H54 (cell line): ENCODE measurements around the gene SORCS2.

Experiments used
- DNase-seq: peaks from one replicate; pipeline ENCODE4 v3.0.0; 2011; ENCODE audit warnings: low spot score, mixed read lengths; ENCODE audit not compliant: insufficient read length
- FAIRE-seq: peaks from 3 replicates; lab custom pipeline; 2011; peaks lifted over from hg19 to GRCh38; lab: Jason Lieb, UNC
- POLR2A ChIP-seq: IDR thresholded peaks from 2 replicates; pipeline ENCODE4 v1.6.1; 2011; ENCODE audit warnings: low read depth, mild to moderate bottlenecking, low read length

The SORCS2 gene

DNA sequence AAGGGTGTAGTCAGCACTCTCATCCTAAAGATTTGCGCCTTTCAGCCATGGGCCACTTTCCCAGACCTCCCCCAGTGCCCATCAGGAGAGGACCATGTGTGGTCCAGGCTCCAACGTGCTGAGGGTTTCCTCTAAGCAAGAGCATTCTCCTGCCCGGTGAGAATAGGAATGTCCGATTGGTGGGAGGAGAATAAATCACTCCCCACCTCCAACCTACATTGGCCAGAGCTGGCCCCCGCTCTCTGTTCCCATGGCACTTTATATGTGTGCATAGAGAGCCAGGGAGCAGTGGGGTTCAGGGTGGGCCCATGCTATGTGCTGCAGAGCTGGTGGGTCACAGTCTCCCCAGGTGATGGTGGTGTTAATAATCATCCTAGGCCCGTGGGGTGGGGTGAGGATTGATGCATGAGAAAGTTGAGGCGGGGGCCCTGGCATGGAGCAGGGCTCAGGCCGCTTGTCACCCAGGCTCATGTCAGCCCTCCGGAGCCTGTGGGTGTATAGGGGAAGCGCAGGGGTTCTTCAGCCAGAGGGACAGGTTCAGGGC lies 6.8 kb upstream of the SORCS2 start:
- no peak for FAIRE-seq
- no peak for TF ChIP-seq POLR2A

DNA sequence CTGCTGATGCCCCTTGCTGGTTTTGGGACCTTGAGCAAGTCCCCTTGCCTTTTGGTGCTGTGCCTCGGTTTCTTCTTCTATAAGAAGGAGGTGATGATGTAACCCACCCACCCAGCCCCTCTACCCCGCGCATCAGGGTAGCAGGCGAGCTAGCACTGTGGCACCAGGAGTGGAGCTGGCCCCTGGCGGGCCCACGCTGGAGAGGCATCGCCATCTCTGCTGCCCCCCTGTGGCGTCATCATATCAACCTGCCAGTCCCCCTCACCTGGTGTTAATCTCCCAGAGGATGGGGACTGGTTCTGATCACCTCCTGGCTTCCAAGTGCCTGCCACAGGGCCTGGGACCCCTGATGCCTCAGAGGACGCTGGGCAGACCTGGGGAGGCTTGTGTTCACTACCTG lies 6.3 kb upstream of the SORCS2 start:
- DNase-seq = no peak
- no peak for FAIRE-seq
- TF ChIP-seq POLR2A = no peak

More for the DNA sequence above, 6.8 kb upstream of the SORCS2 start:
- no peak for DNase-seq

DNA sequence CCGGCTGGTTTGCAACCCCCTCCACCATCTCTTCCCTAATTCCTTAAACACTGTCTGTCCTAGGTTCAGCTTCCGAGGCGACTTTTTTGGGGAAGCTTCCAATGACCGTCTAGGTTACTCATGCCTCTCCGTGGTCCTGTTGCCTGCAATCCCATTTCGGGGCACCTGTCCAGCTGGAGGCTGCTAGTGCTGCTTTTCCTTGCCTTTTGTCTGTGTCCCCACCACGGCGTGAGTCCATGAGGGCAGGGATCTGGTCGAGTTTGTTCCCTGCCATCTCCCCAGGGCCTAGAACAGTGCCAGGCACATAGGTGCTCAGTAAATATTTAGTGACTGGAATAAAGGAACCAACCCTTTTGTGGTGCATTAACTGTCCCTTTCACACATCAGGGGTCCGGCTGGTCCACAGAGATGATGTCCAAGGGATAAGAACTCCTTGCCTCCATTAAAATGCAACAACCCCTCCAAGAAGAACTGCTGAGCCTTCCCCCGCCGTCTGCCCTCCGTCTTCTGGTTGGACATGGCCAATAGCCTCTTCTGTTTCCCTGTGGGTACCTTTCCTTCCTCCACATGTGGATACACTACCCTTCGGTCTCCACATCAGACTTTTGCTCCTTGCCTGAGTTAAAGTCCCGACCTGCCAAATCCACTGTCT lies 5.7 kb upstream of the SORCS2 start:
- FAIRE-seq (no peak), DNase-seq (no peak)
- TF ChIP-seq POLR2A = no peak

DNA sequence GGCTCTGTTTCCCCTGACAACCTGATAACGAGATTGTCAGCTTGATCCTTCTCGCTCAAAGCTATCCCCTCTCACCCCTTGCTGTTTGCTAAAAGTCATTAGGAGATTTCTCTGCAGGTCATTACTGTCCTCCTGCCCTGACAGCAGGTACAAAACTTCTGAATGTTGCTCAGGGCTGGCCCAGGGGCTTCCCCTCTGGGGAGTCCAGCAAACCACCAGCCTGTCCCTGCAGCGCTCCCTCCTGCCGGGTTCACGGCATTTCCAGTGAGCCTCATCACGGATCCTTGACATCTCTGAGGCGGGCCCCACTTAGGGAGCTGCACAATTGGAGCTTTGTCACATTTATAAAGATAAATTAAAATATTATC lies 5.2 kb upstream of the SORCS2 start:
- TF ChIP-seq POLR2A = no peak
- FAIRE-seq = no peak
- DNase-seq = no peak

DNA sequence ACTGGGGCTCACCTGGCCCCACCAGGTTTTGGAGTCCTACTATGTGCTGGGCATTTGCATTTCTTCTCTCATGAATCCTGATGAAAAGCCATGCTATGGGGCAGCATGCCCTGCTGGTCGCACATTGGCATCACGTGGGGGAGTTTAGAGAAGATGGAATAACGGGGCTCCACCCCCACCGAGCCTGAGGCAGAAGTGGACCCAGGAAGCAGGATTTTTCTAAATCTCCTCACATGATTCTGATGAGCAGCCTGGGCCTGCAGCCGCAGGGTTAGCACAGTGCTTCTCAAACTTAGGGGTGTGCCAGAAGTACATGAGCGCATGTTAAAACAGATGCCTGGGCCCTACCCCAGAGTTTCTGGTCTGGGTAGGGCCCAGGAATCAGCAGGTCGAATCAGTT lies 4.6 kb upstream of the SORCS2 start:
- no peak for FAIRE-seq
- DNase-seq = no peak
- no peak for TF ChIP-seq POLR2A

DNA sequence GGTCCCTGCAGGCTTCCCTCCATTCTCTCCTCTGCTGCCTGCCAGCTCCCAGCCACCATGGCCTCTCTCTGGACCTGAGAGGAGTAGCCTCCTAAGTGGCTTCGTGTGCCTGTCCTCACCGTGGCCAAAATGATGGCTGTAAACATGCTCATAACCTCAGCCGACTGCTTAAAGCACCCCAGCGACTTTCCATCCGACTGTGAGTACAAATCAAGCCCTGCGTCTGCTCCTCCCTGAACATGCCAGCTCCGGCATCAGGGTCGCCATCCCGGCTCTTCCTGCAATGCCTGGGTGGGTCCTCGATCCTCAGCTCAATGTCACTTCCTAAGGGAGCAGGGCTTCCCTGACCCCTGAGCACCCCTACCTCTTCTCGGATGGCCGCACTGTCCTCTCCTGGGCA lies 3.3 kb upstream of the SORCS2 start:
- no peak for DNase-seq
- FAIRE-seq = no peak
- no peak for TF ChIP-seq POLR2A

DNA sequence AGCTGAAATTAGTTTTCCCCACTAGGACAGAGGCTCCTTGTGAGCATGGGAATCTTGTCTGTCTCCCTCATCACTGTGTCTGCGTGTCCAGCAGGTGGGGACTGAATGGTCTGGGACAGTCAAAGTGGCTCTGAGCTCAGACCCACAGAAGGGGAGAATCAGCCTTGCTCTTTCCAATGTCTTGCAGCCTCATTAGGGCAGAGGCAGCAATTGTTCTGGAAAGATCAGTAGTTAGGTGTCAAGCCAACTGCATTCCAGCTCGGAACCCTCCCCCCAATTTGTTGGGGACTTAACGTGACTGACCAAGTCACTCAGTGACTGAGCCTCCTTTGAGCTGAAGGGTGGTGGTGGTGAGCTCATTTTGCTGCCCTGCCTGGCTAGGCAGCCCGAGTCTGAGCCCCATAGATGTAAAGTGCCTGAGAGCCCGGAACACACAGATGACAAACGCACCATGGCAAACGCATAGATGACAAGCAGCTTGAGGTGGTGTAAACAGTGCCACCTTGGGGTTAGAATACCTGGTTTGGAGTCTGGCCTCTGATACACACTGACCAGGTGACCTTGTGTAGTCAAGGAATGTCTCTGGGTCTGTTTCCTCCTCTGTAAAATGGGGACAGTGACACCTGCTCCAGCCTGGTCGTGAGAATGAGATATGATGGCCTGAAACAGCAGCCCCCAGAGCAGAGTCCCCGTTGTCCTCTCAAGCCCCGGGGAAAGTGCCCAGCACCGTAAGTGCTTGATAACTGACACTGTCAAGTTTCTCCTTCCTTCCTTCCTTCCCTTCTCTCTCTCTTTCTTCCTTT lies 2.7 kb upstream of the SORCS2 start:
- TF ChIP-seq POLR2A = no peak
- no peak for DNase-seq
- no peak for FAIRE-seq

DNA sequence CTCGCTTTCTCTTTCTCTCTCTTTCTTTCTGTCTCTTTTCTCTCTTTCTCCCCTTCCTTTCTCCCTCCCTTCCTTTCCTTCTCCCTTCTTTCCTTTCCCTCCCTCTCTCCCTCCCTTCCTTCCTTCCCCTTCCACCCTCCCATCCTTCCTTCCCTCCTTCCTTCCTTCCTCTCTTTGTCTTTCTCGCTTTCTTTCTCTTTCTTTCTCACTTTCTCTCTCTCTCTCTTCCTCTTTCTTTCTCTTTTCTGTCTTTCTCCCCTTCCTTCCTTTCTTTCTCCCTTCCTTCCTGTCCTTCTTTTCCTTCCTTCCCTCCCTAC lies 2.1 kb upstream of the SORCS2 start:
- FAIRE-seq = no peak
- no peak for TF ChIP-seq POLR2A
- DNase-seq = no peak

DNA sequence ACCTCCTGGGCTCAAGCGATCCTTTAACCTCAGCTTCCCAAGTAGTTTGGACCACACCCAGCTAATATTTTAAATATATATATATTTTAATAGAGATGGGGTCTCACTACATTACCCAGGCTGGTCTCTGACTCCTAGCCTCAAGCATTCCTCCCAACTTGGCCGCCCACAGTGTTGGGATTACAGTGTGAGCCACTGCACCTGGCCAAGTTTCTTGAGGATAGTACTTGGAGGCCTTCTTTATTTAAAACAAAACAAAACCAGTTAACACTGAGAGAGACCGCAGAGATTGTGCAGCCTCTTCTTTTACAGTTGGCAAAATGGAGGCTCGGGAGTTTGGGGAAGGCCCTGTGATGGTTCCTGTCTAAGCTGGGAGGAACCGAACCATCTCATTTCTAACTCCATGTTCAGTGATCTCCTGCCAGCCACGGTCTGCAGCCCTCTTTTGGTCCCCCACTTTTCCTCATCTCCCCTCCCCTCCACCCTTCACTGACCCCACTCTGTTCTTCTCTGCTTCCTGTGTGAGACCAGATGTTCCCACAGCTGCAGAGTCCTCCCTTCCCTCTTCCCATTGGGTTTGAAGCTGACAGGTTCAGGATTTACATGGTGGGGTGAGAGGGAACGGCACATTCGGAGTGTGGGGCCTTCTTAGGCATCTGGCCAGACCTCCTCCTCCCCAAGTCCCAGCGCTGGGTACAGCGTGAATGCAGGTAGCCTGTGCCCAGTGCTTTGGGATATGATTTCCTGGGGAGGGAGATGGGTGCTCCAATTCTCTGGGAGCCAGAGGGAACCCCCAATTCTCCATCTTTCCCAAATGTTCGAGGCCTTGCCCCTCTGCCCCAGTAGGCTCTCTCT lies 1.4 kb upstream of the SORCS2 start:
- FAIRE-seq (no peak), DNase-seq (no peak)
- no peak for TF ChIP-seq POLR2A

DNA sequence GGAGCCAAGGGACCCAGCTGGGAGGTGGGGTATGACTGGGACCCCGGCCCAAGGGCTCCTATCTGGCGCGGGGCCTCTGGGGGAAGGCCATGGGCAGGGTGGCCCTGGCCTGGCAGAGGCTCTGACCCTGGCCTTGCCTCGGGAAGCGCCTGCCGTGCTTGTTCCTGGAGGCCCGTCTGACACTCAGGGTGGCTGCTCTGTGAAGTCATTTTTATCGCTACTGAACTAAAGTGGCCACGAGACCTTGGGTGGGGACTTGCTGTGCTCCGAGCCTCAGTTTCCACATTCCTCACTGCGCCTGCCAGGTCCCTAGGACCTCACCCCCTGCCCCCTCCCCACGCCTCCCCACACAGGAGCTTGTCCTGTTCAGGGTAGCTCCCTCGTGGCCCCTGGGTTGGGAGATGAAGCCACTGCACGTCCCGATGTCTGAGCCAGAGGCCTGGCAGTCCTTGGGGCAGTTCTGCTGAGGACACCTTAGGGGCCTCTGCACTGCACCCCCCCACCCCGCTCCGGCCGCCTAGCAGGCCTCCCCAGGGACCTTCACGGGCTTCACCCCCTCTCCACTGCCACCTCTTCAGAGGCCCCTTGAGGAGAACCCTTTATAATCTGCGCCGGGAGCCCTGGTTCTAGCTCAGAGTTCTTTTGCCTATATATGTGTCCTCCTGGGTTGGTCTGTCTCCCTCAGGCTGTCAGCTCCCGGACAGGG lies 639 bp upstream of the SORCS2 start:
- DNase-seq = no peak
- no peak for FAIRE-seq
- TF ChIP-seq POLR2A = no peak

DNA sequence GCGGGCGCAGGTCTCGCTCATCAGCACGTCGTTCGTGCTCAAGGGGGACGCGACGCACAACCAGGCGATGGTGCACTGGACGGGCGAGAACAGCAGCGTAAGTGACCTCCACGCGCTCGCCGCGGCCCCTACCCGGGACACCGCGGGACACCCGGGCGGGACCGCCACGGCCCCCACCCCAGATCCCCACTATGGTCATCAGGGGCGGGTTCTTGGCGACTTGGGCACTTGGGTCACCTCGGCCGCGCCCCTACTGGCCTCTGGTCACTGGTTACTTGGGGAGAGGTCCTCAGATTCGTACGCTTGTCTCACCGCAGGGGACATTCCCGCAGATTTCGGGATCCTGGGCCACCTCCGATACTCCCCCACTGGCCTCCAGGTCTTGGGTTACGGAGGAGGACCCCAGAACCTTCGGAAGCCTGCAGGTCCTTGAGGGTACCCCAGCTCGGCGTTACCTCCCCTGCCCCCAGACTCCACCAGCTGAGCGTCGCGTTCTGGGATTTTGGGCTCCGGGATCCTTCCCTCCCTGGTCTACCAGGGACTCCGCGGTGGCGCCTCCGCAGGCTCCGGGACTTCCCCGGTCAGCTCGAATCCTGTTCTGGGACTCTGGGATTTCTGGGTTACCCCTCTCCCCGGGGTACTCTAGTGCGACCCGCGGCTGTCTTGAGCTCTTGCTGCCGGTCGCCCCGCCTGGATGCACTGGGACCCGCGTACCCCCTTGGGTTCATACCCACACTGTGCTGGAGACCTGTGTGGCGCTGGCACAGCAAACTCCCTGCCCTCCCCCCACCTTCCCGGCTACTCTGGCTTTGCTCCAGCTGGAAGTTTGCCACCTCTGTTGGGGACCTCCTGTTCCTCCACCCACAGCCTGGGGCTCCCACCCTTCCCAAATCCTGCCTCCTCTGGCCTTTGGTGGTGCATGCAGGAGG lies 956 bp downstream of the SORCS2 start:
- no peak for FAIRE-seq
- TF ChIP-seq POLR2A = no peak
- no peak for DNase-seq
